HG03571 (cell line): ENCODE data around the gene NDUFS2.

ENCODE experiments used
- ATAC-seq: cut with Tn5 transposase; IDR thresholded peaks from one replicate; pipeline ENCODE4 v1.9.1; 2021; ENCODE audit not compliant: unreplicated experiment

NDUFS2 gene

GRCh38 chr1:161201836-161202712, at the start of gene NDUFS2:
Gene NDUFS2, plus strand, starts transcription at chr1:161202367. Its CDS starts 19 bp downstream, at chr1:161202386.
- peak; percentile 95 for ATAC-seq

DNA sequence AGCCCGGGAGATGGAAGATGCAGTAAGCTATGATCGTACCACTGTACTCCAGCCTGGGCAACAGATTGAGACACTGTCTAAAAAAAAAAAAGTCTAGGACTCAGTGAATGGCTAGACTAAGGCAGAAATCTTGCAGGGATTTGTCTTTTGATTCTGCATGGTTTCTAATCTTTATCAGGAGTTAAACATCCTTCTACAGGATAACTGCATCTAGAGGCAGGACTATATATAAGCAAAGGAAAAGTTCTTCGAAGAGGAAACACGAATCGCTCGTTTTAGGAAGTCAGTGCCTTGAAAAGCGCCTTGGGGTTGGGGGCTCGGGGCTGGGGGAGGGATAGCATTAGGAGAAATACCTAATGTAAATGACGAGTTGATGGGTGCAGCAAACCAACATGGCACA, 49.0 kb upstream of the NDUFS2 start:
- ATAC-seq, result no peak

DNA sequence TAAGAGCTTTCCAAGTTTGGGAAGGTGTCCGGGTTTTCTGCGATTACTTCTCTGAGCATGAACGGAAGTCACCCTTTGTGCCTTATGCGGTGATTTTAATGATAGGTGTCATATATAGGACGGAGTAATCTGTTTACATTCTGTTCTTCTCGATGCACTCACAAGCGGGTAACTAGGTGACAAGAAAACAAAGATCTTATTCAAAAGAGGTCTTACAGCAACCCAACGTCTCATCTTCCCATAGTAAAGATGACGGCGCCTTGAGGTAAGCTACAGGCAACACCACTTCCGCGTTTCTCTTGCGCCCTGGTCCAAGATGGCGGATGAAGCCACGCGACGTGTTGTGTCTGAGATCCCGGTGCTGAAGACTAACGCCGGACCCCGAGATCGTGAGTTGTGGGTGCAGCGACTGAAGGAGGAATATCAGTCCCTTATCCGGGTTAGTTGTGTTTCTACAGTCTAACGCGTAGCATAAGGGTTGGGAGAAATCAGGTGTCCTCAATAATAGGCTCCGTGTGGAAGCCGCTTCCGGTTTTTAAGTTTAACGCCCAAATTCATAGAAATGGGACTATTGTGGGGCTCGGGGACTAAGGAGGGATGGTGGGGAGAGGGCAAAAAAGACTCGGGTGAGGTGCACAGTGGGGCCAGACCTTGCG, 48.4 kb upstream of the NDUFS2 start, which contains the start of gene UFC1:
TSS of gene UFC1 (plus strand) at position 297 of the 656 bp plus-strand sequence. CDS start at position 317, 20 bp downstream.
- ATAC-seq, result peak; percentile 76

DNA sequence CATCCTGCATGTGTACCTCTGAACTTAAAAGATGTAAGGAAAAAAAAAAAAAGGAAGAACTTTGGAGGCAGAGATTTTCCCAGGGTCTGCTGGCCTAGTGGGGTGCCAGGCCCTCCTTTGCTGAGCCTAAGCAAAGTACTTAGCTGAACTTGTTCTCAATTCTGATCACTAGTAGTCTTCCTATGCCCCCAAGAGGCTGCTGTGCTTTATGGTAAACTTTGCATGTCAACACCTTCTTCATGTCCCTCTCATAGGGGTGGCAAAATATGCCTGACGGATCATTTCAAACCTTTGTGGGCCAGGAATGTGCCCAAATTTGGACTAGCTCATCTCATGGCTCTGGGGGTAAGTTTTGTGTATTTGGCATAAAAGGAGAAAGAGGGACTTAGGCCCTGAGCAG, 44.3 kb upstream of the NDUFS2 start:
- no peak for ATAC-seq

GRCh38 chr1:161158316-161159010, 43.7 kb upstream of the NDUFS2 start:
- ATAC-seq, result no peak

DNA sequence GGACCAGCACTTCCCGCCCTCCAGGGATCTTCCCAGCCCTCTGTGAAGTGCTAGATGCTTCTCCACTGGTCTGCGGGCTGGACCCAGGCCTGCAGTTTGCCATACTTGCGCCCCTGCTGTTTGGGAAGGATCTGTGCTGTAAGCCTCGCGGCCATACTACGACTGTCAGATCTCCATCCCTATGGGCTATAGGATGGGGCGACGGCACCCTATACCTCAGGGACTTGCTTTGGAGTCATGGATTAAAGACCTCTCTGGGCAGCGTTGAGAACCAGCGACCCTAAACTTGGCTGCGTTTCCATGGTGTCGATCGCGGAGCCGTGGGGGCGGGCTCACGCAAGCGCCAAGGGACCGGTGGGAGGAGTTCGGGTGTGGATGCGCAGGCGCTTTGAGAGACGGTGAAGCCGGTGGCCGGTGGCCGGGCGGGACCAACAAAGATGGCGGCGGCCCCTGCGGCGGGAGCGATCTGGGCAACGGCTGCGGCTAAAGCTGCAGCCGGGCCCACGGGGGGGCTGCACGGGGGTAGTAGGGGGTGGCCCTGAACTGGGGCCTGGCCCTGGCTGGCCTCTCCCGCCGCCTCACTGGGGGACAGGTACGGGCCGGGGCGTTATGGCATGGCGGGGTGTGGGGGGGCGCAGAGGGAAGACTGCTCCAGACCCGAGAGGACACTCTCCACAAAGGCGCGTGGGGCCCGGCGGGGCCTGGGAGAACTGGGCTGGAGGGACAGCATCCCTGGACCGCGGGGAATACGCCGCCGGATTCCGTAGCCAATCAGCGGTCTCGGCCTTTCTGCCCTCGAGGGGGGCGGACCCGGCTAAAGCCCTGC, 42.9 kb upstream of the NDUFS2 start, which contains the start of gene USP21:
TSS of gene USP21 (plus strand) at position 414 of the 826 bp plus-strand sequence. CDS start 1,141 bp downstream, outside the sequence.
- peak; percentile 82 for ATAC-seq

DNA sequence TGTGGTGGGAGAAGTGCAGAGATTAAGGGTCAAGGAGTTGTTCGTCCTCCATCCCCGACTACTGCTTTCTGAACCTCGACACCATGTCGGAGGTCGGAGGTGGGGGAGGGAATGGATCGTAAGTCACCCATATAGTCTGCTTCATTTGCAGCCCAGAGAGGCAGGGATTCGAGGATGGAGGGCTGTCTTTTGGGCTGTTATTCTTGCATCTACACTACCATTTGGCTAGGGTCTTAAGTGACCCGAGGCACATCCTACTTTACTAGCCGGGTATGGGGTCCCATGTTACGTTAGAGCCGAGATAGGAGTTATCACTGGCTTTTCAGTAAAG, 42.3 kb upstream of the NDUFS2 start:
- no peak for ATAC-seq

GRCh38 chr1:161160671-161161145, 41.5 kb upstream of the NDUFS2 start:
- ATAC-seq, result no peak

GRCh38 chr1:161161652-161162051, 40.5 kb upstream of the NDUFS2 start:
- ATAC-seq, result no peak

DNA sequence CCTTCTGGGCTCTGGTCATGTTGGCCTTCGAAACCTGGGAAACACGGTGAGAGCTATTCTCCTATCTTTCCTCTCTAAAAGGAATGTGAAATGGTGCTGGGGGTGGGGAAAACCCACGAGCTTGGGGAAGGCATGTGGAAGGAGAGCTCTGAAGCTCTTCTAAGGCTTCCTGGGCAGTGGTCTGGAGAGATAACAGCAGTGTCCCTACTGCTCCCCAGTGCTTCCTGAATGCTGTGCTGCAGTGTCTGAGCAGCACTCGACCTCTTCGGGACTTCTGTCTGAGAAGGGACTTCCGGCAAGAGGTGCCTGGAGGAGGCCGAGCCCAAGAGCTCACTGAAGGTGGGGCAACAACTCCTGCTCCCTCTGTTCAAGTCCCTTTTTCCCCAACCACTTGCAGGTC, 40.1 kb upstream of the NDUFS2 start:
- ATAC-seq, result no peak

GRCh38 chr1:161162806-161163205, 39.4 kb upstream of the NDUFS2 start:
- no peak for ATAC-seq

GRCh38 chr1:161163793-161164192, 38.4 kb upstream of the NDUFS2 start:
- ATAC-seq, result no peak

DNA sequence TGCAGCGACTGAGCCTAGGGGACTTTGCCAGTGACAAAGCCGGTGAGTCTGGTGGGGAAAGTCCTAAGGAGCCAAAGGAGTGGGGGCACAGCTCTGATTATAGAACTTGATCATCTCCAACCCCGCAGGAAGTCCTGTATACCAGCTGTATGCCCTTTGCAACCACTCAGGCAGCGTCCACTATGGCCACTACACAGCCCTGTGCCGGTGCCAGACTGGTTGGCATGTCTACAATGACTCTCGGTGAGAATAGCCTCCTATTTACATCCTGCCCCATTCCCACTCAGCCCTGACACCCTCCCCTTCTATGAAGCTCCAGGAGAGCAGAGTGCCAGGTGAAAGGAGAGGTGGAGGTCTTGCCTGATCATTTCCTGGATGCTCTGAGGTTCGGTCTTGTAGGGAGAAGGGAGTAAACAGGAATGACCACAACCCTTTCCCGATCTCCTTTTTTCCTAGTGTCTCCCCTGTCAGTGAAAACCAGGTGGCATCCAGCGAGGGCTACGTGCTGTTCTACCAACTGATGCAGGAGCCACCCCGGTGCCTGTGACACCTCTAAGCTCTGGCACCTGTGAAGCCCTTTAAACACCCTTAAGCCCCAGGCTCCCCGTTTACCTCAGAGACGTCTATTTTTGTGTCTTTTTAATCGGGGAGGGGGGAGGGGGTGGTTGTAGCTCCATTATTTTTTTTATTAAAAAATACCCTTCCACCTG, 37.1 kb upstream of the NDUFS2 start:
- ATAC-seq, result no peak

- peak; percentile 91 for ATAC-seq
Measured at GRCh38 chr1:161165742-161166668, 36.2 kb upstream of the NDUFS2 start, which contains the start of gene PPOX. Gene PPOX, plus strand, starts transcription at chr1:161166426. Its CDS starts 422 bp downstream, at chr1:161166848.

DNA sequence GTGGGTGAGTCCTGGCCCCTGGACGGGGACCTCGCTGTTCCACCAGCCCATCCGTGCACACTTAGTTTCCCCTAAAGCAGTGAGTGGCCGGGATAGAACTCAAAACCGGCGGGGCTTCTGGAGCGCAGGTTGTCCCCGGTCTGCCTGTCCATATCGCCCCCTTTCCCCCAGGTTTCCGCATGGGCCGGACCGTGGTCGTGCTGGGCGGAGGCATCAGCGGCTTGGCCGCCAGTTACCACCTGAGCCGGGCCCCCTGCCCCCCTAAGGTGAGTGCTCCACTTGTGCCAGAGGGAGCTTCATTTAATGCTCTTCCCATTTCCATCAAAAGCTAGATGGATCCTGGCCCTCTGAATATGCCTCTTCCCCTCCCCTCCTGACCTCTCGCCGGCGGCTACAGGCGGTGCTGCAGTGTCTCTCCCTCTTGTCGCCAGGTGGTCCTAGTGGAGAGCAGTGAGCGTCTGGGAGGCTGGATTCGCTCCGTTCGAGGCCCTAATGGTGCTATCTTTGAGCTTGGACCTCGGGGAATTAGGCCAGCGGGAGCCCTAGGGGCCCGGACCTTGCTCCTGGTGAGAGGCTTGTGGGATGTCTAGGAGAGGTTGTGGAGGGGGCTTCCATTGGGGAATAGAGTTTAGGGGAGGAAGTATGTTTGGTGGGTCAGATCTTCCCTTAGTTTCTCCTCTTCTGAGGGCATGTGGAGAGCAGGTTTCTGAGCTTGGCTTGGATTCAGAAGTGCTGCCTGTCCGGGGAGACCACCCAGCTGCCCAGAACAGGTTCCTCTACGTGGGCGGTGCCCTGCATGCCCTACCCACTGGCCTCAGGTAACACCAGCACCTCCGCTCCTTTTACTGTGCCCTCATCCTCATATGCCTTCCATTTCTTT, 35.3 kb upstream of the NDUFS2 start:
- peak; percentile 1 for ATAC-seq

- no peak for ATAC-seq
Measured at GRCh38 chr1:161168906-161169305, 33.3 kb upstream of the NDUFS2 start.

DNA sequence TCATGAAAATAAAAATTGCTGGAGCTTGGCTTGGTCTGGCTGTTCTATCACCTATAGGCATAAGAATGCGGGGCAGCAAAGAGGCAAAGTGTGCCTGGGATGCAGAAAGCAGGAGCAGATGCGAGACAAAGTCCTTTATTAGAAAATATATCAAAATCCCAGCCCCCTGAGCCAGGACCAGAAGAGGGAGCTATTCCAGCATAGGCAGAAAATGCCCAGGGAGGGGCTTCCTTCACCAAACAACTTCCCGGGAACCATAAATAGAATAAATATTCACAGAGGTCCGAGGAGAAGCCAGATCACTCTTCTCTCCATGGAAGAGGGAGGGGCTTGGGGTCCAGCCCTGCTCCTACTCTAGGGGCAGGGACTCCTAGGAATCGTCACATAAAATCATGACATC, 31.0 kb upstream of the NDUFS2 start:
- no peak for ATAC-seq

- ATAC-seq, result no peak
Measured at GRCh38 chr1:161171696-161172095, 30.5 kb upstream of the NDUFS2 start.
